K562 (cell line): ENCODE data around the gene NISCH. TPM values are rescaled to one million over a fixed set of nuclear protein-coding genes. Genes with fewer than 3 reads are reported as not detected.
A peak's percentile ranks its signal among the peaks of the same experiment; 100 is the strongest.

Experiments
- ARID3A ChIP-seq: IDR thresholded peaks from 2 replicates; pipeline ENCODE4 v1.6.1; 2012; ENCODE audit warnings: low read depth, low read length, improper control_type of control experiment, borderline replicate concordance
- ARNT ChIP-seq, 2 experiments: fragments of 450-650 bp; IDR thresholded peaks; 2 replicates each; pipeline ENCODE4 v1.6.1; 2016; ENCODE audit warnings: mild to moderate bottlenecking in 1 of 2
- CC2D1A ChIP-seq: fragments of 450-650 bp; IDR thresholded peaks from 2 replicates; pipeline ENCODE4 v1.6.1; 2017; ENCODE audit warnings: mild to moderate bottlenecking
- CREM ChIP-seq: IDR thresholded peaks from 2 replicates; pipeline ENCODE4 v1.6.1; 2014; ENCODE audit warnings: antibody characterized with exemption, low read depth
- DNMT1 ChIP-seq: fragments of 450-650 bp; IDR thresholded peaks from 2 replicates; pipeline ENCODE4 v1.6.1; 2016; ENCODE audit warnings: antibody characterized with exemption, mild to moderate bottlenecking
- DPF2 ChIP-seq: fragments of 450-650 bp; IDR thresholded peaks from 2 replicates; pipeline ENCODE4 v1.6.1; 2016
- ELF4 ChIP-seq: fragments of 450-650 bp; formaldehyde crosslinking; IDR thresholded peaks from 2 replicates; pipeline ENCODE4 v1.4.0; 2022; ENCODE audit warnings: missing genetic modification characterization
- MCM2 ChIP-seq: fragments of 450-650 bp; IDR thresholded peaks from 2 replicates; pipeline ENCODE4 v1.6.1; 2017; ENCODE audit warnings: low read depth, mild to moderate bottlenecking
- MEF2A ChIP-seq: IDR thresholded peaks from 2 replicates; pipeline ENCODE4 v1.6.1; 2011; ENCODE audit warnings: low read depth, mild to moderate bottlenecking, low read length, moderate library complexity; ENCODE audit not compliant: control insufficient read depth
- NR2F6 ChIP-seq: fragments of 450-650 bp; formaldehyde crosslinking; IDR thresholded peaks from 2 replicates; pipeline ENCODE4 v1.4.0; 2020; ENCODE audit warnings: mild to moderate bottlenecking
- PHB ChIP-seq: fragments of 250-450 bp; sonication (Bioruptor Pico); IDR thresholded peaks from 2 replicates; pipeline ENCODE4 v1.5.0; 2021
- POLR2AphosphoS5 ChIP-seq: IDR thresholded peaks from 2 replicates; pipeline ENCODE4 v1.6.1; 2011; ENCODE audit warnings: mild to moderate bottlenecking, low read depth, low read length, moderate library complexity; ENCODE audit not compliant: control insufficient read depth, insufficient read depth
- POLR3A ChIP-seq: IDR thresholded peaks from 2 replicates; pipeline ENCODE4 v1.6.1; 2011; ENCODE audit warnings: borderline replicate concordance, mild to moderate bottlenecking, moderate library complexity; ENCODE audit not compliant: insufficient read length, insufficient read depth; ENCODE audit errors: extremely low read depth
- YBX1 ChIP-seq: fragments of 450-650 bp; IDR thresholded peaks from 2 replicates; pipeline ENCODE4 v1.7.1; 2016; ENCODE audit warnings: mild to moderate bottlenecking
- ZBTB11 ChIP-seq, 3 experiments: fragments of 200-800 bp in 1 of 3; fragments of 250-450 bp in 1 of 3; fragments of 450-650 bp in 1 of 3; sonication (Bioruptor Pico) in 1 of 3; sonication (Bioruptor generic) in 1 of 3; formaldehyde crosslinking in 1 of 3; IDR thresholded peaks; 2 replicates each; pipeline versions ENCODE4 v1.6.1 to v1.8.0; 2016 to 2022; ENCODE audit warnings: mild to moderate bottlenecking in 2 of 3, missing genetic modification characterization in 2 of 3, missing compliant biosample characterization in 1 of 3, moderate library complexity in 1 of 3
- ZBTB12 ChIP-seq: fragments of 250-450 bp; sonication (Bioruptor Pico); IDR thresholded peaks from 2 replicates; pipeline ENCODE4 v1.4.0; 2020
- ZC3H11A ChIP-seq: IDR thresholded peaks from 2 replicates; pipeline ENCODE4 v1.6.1; 2012; ENCODE audit warnings: low read depth, low read length, improper control_type of control experiment
- ZC3H4 ChIP-seq: sonication (generic); formaldehyde crosslinking; IDR thresholded peaks from 2 replicates; pipeline ENCODE4 v1.9.0; 2021; ENCODE audit warnings: missing genetic modification reagents, borderline replicate concordance
- ZC3H8 ChIP-seq: fragments of 450-650 bp; IDR thresholded peaks from 2 replicates; pipeline ENCODE4 v1.6.1; 2017
- ZNF384 ChIP-seq: IDR thresholded peaks from 2 replicates; pipeline ENCODE4 v1.6.1; 2012; ENCODE audit warnings: low read depth, low read length, improper control_type of control experiment
- ZNF644 ChIP-seq: fragments of 200-800 bp; sonication (Bioruptor generic); IDR thresholded peaks from 2 replicates; pipeline ENCODE4 v1.6.1; 2016; ENCODE audit warnings: low read depth, missing genetic modification characterization, missing compliant biosample characterization
- ZNF75A ChIP-seq: fragments of 450-650 bp; formaldehyde crosslinking; IDR thresholded peaks from 2 replicates; pipeline ENCODE4 v1.4.0; 2020; ENCODE audit warnings: mild to moderate bottlenecking
- polyA plus RNA-seq, 8 experiments: library from polyadenylated mRNA; depleted of rRNA in 4 of 8; stranded (reverse) in 5 of 8; unstranded in 3 of 8; fragments of >200 nt; fragmentation: Nextera tagmentation in 2 of 8; fragmentation: Illumina TruSeq in 1 of 8; extraction: Ambion mirVana in 2 of 8; extraction: Trizol in 1 of 8; gene quantifications; 2 replicates each; pipeline versions ENCODE4 v1.2.1 to v1.2.3, GENCODE V29; 2011 to 2014; ENCODE audit warnings: inconsistent platforms in 1 of 8, missing spikeins in 1 of 8
- total RNA-seq, 7 experiments: library from RNA; depleted of rRNA in 6 of 7; stranded (reverse); fragments of >200 nt in 6 of 7; fragmentation: Illumina TruSeq in 2 of 7; extraction: Trizol in 2 of 7; gene quantifications; 2 replicates each; pipeline versions ENCODE4 v1.2.1 to v1.2.3, GENCODE V29; 2011 to 2021; ENCODE audit warnings: low replicate concordance in 1 of 7

Gene NISCH
- total and polyA plus RNA-seq, 9 of the 15 experiments (the other 6 are each of a cell fraction or from before 2014, with no cell fraction given) = 0.44 to 43.5 (median 23.4) TPM

- TF ChIP-seq ZC3H4 (no peak), ZBTB11 (CRISPR knock-in tag; IDR thresholded peaks at IDR 0.05) (peak in 1 of 3 experiments; percentile 78; a peak in 2 of 6 replicates), ARID3A (no peak), ZNF75A (CRISPR knock-in tag) (no peak), ZNF644 (tag) (no peak), MCM2 (no peak), DPF2 (no peak; the same call in 1 of the 2 replicates), ZBTB12 (no peak), ZNF384 (no peak), PHB (CRISPR knock-in tag) (no peak), CREM (no peak), CC2D1A (peak; percentile 97), ARNT (IDR thresholded peaks at IDR 0.05) (no peak), ELF4 (CRISPR knock-in tag) (no peak), ZC3H8 (no peak), POLR3A (no peak), NR2F6 (no peak), DNMT1 (no peak), YBX1 (no peak), POLR2AphosphoS5 (no peak; the same call in 1 of the 2 replicates), MEF2A (no peak), ZC3H11A (no peak)
Measured at GRCh38 chr3:52532838-52533622, 77.6 kb downstream of the NISCH start (continued).
